IMR-90 (cell line): Measurements from ENCODE around the gene G6PC2. TPM values are rescaled to one million over a fixed set of nuclear protein-coding genes. Genes with fewer than 3 reads are reported as not detected.

Experiments used
- ATAC-seq: fragments of 200-7000 bp; cut with Tn5 transposase; 2 replicates; pipeline ENCODE4 v1.9.1; 2020; ENCODE audit warnings: low read depth, mild to moderate bottlenecking, moderate library complexity
- BruUV-seq: library from RNA; stranded (reverse); fragments of 400-500 nt; replicated peaks from 2 replicates; lab custom pipeline; 2021; lab: Mats Ljungman, UMichigan
- CTCF ChIA-PET: fragments of 300-600 bp; formaldehyde crosslinking; extraction: SDS; loops from one replicate; lab custom pipeline; 2021; ENCODE audit warnings: antibody characterized with exemption; lab: Yijun Ruan, JAX
- POLR2A ChIA-PET: fragments of 300-600 bp; sonication (Branson Sonifier 250); formaldehyde crosslinking; loops from one replicate; lab custom pipeline; 2022; ENCODE audit warnings: antibody characterized with exemption; ENCODE audit not compliant: unreplicated experiment; lab: Charles Lee
- DNase-seq: peaks from one replicate; pipeline ENCODE4 v3.0.0; 2013
- H2AFZ ChIP-seq: replicated peaks from 2 replicates; pipeline ENCODE3; 2013; ENCODE audit warnings: low read length, mild to moderate bottlenecking; ENCODE audit not compliant: poor library complexity
- H2AK5ac ChIP-seq: 2 replicates; pipeline ENCODE4 v1.6.1; 2013; ENCODE audit warnings: low read depth, low read length, inconsistent platforms
- H2AK9ac ChIP-seq: replicated peaks from 2 replicates; pipeline ENCODE3; 2013; ENCODE audit warnings: mild to moderate bottlenecking, low read depth, low read length, moderate library complexity; ENCODE audit not compliant: poor library complexity
- H2BK120ac ChIP-seq: 2 replicates; pipeline ENCODE4 v1.6.1; 2013; ENCODE audit warnings: low read depth, low read length, inconsistent platforms
- H2BK15ac ChIP-seq: 3 replicates; pipeline ENCODE4 v1.6.1; 2013; ENCODE audit warnings: low read depth, low read length, inconsistent platforms
- H2BK20ac ChIP-seq: 2 replicates; pipeline ENCODE4 v1.6.1; 2013; ENCODE audit warnings: low read depth, mild to moderate bottlenecking, inconsistent platforms, low read length, moderate library complexity
- H2BK5ac ChIP-seq: 2 replicates; pipeline ENCODE4 v1.6.1; 2013; ENCODE audit warnings: mild to moderate bottlenecking, low read depth, low read length, inconsistent platforms; ENCODE audit not compliant: poor library complexity, severe bottlenecking
- H3K14ac ChIP-seq: replicated peaks from 2 replicates; pipeline ENCODE4 v1.6.1; 2013; ENCODE audit warnings: low read depth, low read length, inconsistent platforms
- H3K18ac ChIP-seq: 2 replicates; pipeline ENCODE4 v1.6.1; 2013; ENCODE audit warnings: low read depth, low read length, control low read depth
- H3K23ac ChIP-seq: 2 replicates; pipeline ENCODE4 v1.6.1; 2013; ENCODE audit warnings: low read depth, low read length, inconsistent platforms
- H3K27ac ChIP-seq: 2 replicates; pipeline ENCODE4 v1.5.1; 2013; ENCODE audit warnings: mild to moderate bottlenecking, control low read depth, low read length; ENCODE audit not compliant: insufficient read depth
- H3K27me3 ChIP-seq: 2 replicates; pipeline ENCODE4 v1.6.1; 2013; ENCODE audit warnings: low read length; ENCODE audit not compliant: control insufficient read depth, insufficient read depth
- H3K36me3 ChIP-seq: 2 replicates; pipeline ENCODE4 v1.6.1; 2013; ENCODE audit warnings: low read length, mixed read lengths; ENCODE audit not compliant: control insufficient read depth, insufficient read depth
- H3K4ac ChIP-seq: 2 replicates; pipeline ENCODE4 v1.6.1; 2013; ENCODE audit warnings: low read depth, low read length, inconsistent platforms
- H3K4me1 ChIP-seq: 2 replicates; pipeline ENCODE4 v1.6.1; 2013; ENCODE audit warnings: low read length, mixed read lengths; ENCODE audit not compliant: control insufficient read depth, insufficient read depth
- H3K4me2 ChIP-seq: 2 replicates; pipeline ENCODE4 v1.6.1; 2013; ENCODE audit warnings: low read depth, mild to moderate bottlenecking, control low read depth, low read length, moderate library complexity
- H3K4me3 ChIP-seq: 2 replicates; pipeline ENCODE4 v1.5.1; 2013; ENCODE audit warnings: low read depth, mild to moderate bottlenecking, control low read depth, low read length, moderate library complexity; ENCODE audit not compliant: insufficient read depth
- H3K56ac ChIP-seq: 2 replicates; pipeline ENCODE4 v1.6.1; 2013; ENCODE audit warnings: low read length, inconsistent platforms; ENCODE audit not compliant: insufficient read depth; ENCODE audit errors: extremely low read depth
- H3K79me1 ChIP-seq, 2 experiments: 2 replicates each; pipeline ENCODE4 v1.6.1; 2013; ENCODE audit warnings: low read length in 2 of 2, inconsistent platforms in 1 of 2, low read depth in 1 of 2
- H3K9ac ChIP-seq: 2 replicates; pipeline ENCODE4 v1.6.1; 2013; ENCODE audit warnings: low read depth, low read length, control low read depth
- H3K9me1 ChIP-seq: 2 replicates; pipeline ENCODE4 v1.6.1; 2013; ENCODE audit warnings: low read length, inconsistent platforms; ENCODE audit not compliant: insufficient read depth
- H3K9me3 ChIP-seq: 2 replicates; pipeline ENCODE4 v1.6.1; 2013; ENCODE audit warnings: low read length; ENCODE audit not compliant: control insufficient read depth, insufficient read depth
- H4K20me1 ChIP-seq: 2 replicates; pipeline ENCODE4 v1.6.1; 2013; ENCODE audit warnings: low read length, inconsistent platforms; ENCODE audit not compliant: insufficient read depth
- H4K5ac ChIP-seq: 2 replicates; pipeline ENCODE4 v1.6.1; 2013; ENCODE audit warnings: mild to moderate bottlenecking, low read depth, low read length, control low read depth
- H4K8ac ChIP-seq, 2 experiments: 2 replicates each; pipeline ENCODE4 v1.6.1; 2013; ENCODE audit warnings: low read depth in 2 of 2, low read length in 2 of 2, control low read depth in 1 of 2, inconsistent platforms in 1 of 2
- H4K91ac ChIP-seq: 2 replicates; pipeline ENCODE4 v1.6.1; 2013; ENCODE audit warnings: low read depth, low read length, inconsistent platforms; ENCODE audit not compliant: insufficient read depth
- BHLHE40 ChIP-seq: fragments of 150-350 bp; IDR thresholded peaks from 2 replicates; pipeline ENCODE4 v1.6.1; 2016; ENCODE audit warnings: mild to moderate bottlenecking, low read depth, low read length
- CEBPB ChIP-seq: IDR thresholded peaks from 2 replicates; pipeline ENCODE4 v1.6.1; 2012; ENCODE audit warnings: low read depth, low read length, improper control_type of control experiment
- CHD1 ChIP-seq: IDR thresholded peaks from 2 replicates; pipeline ENCODE4 v1.6.1; 2012; ENCODE audit warnings: low read depth, low read length, improper control_type of control experiment
- FOS ChIP-seq: fragments of 150-350 bp; IDR thresholded peaks from 2 replicates; pipeline ENCODE4 v1.6.1; 2016; ENCODE audit warnings: low read depth, low read length
- MXI1 ChIP-seq: IDR thresholded peaks from 2 replicates; pipeline ENCODE4 v1.6.1; 2012; ENCODE audit warnings: low read depth, mild to moderate bottlenecking, low read length, moderate library complexity, borderline replicate concordance
- POLR2A ChIP-seq: IDR thresholded peaks from 2 replicates; pipeline ENCODE4 v1.6.1; 2012; ENCODE audit warnings: mild to moderate bottlenecking, low read depth, low read length
- RAD21 ChIP-seq: IDR thresholded peaks from 2 replicates; pipeline ENCODE4 v1.6.1; 2012; ENCODE audit warnings: low read length, improper control_type of control experiment
- RFX5 ChIP-seq: IDR thresholded peaks from 2 replicates; pipeline ENCODE4 v1.8.0; 2012; ENCODE audit warnings: low read depth, mild to moderate bottlenecking, low read length, moderate library complexity
- SMC3 ChIP-seq: fragments of 150-350 bp; IDR thresholded peaks from 2 replicates; pipeline ENCODE4 v1.6.1; 2016; ENCODE audit warnings: low read depth, mild to moderate bottlenecking, antibody characterized with exemption, low read length, moderate library complexity
- WGBS, 2 experiments: methylation state at CpG; one replicate each; pipeline versions ENCODE4 v1.1.5 to v1.1.7; 2013; ENCODE audit warnings: missing lambda C conversion rate in 2 of 2; ENCODE audit not compliant: insufficient read length in 1 of 2; ENCODE audit errors: extremely low coverage in 2 of 2; 5-methylcytosine and 5-hydroxymethylcytosine counted together
- dilution Hi-C: fragments of 300-500 bp; cut with HindIII; formaldehyde crosslinking; loops from one replicate; pipeline ENCODE4 v1.14.3; 2018; ENCODE audit warnings: low sequenced_read_pairs; ENCODE audit not compliant: unreplicated experiment
- in situ Hi-C: fragments of 300-500 bp; cut with MboI; formaldehyde crosslinking; loops from 3 replicates; pipeline ENCODE4 v1.14.3; 2019; ENCODE audit warnings: low sequenced_read_pairs, inconsistent platforms, mixed read lengths
- intact Hi-C: fragments of 100-400 bp; cut with micrococcal nuclease; formaldehyde crosslinking; loops from 2 replicates; pipeline ENCODE4 v1.10.0; 2022
- polyA plus RNA-seq, 3 experiments: library from polyadenylated mRNA; depleted of rRNA; stranded (reverse); fragments of >200 nt; gene quantifications; 2 replicates each; pipeline ENCODE4 v1.2.3, GENCODE V29; 2012; ENCODE audit warnings: low replicate concordance in 1 of 3
- total RNA-seq: library from RNA; depleted of rRNA; stranded (reverse); fragments of >200 nt; gene quantifications from 2 replicates; pipeline ENCODE4 v1.2.3, GENCODE V29; 2012
- TF ChIP-seq, protein P1 (sequence below): conservative IDR thresholded peaks from 2 replicates; pipeline ENCODE4 v1.5.1; 2012; ENCODE audit warnings: mild to moderate bottlenecking, low read depth, low read length, improper control_type of control experiment
- TF ChIP-seq, protein P2 (sequence below): fragments of 150-350 bp; IDR thresholded peaks from 2 replicates; pipeline ENCODE4 v1.6.1; 2016; ENCODE audit warnings: low read depth, mild to moderate bottlenecking, low read length, moderate library complexity, borderline replicate concordance

Gene G6PC2
- total and polyA plus RNA-seq, 2 of the 4 experiments (the other 2 are of a cell fraction): not detected

DNA sequence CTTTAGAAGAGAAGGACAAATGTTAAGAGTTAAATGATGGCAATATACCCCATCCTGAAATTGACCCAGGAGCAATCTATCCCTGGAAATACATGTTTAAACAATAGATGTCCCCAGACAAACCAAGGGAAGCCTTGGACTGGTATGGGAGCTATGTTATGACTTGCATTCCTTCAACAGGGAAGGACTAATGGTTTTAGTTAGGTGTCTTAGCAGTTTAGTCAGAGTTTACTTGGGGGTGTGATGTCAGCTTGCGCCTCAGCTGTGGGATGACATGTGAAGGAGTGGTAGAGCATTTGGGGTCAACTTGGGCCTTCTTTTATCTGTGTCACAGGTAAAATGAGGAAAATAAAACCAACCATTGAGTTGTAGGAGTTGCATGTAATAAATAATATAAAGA is 47.6 kb upstream of the G6PC2 start:
- Histone ChIP-seq H3K79me1 (no peaks in the 10 kb centered on the region), H3K9ac (no peak overlapping the region), H2AK5ac (no peak overlapping the region), H3K56ac (no peak overlapping the region), H3K23ac (no peak overlapping the region), H3K9me3 (no peaks in the 10 kb centered on the region), H3K27ac (no peak overlapping the region), H4K5ac (no peak overlapping the region), H3K4me1 (no peaks in the 10 kb centered on the region), H2BK120ac (no peak overlapping the region), H2BK5ac (no peak overlapping the region), H2AFZ (no peak overlapping the region), H3K27me3 (no peaks in the 10 kb centered on the region), H3K14ac (no peak overlapping the region), H3K4me3 (no peak overlapping the region), H4K91ac (no peak overlapping the region), H3K18ac (no peak overlapping the region), H2BK20ac (no peak overlapping the region), H4K8ac (no peak overlapping the region), H2AK9ac (no peak overlapping the region), H3K4me2 (no peak overlapping the region), H3K4ac (no peak overlapping the region), H2BK15ac (no peak overlapping the region), H4K20me1 (no peaks in the 10 kb centered on the region), H3K9me1 (no peaks in the 10 kb centered on the region), H3K36me3 (no peaks in the 10 kb centered on the region)
- intact Hi-C loops: no loop called here
- no TSS peak for BruUV-seq
- ChIA-PET POLR2A (no interaction called here), CTCF (no interaction called here)
- dilution Hi-C loops: no loop called here
- in situ Hi-C loops: no loop called here
- no peak for TF ChIP-seq CHD1
- TF ChIP-seq POLR2A: no peak
- no peak for TF ChIP-seq CEBPB
- no peak for TF ChIP-seq MXI1
- TF ChIP-seq RFX5: no peak
- TF ChIP-seq, protein P1, sequence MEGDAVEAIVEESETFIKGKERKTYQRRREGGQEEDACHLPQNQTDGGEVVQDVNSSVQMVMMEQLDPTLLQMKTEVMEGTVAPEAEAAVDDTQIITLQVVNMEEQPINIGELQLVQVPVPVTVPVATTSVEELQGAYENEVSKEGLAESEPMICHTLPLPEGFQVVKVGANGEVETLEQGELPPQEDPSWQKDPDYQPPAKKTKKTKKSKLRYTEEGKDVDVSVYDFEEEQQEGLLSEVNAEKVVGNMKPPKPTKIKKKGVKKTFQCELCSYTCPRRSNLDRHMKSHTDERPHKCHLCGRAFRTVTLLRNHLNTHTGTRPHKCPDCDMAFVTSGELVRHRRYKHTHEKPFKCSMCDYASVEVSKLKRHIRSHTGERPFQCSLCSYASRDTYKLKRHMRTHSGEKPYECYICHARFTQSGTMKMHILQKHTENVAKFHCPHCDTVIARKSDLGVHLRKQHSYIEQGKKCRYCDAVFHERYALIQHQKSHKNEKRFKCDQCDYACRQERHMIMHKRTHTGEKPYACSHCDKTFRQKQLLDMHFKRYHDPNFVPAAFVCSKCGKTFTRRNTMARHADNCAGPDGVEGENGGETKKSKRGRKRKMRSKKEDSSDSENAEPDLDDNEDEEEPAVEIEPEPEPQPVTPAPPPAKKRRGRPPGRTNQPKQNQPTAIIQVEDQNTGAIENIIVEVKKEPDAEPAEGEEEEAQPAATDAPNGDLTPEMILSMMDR: no peak
- TF ChIP-seq, protein P2, sequence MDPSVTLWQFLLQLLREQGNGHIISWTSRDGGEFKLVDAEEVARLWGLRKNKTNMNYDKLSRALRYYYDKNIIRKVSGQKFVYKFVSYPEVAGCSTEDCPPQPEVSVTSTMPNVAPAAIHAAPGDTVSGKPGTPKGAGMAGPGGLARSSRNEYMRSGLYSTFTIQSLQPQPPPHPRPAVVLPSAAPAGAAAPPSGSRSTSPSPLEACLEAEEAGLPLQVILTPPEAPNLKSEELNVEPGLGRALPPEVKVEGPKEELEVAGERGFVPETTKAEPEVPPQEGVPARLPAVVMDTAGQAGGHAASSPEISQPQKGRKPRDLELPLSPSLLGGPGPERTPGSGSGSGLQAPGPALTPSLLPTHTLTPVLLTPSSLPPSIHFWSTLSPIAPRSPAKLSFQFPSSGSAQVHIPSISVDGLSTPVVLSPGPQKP: no peak
- no peak for TF ChIP-seq RAD21
- TF ChIP-seq SMC3: no peak
- no peak for TF ChIP-seq FOS
- TF ChIP-seq BHLHE40: no peak
- DNase-seq: no peak
- WGBS, 2 experiments: no CpG with 5 or more reads among the region's 1 CpG
- no peak for ATAC-seq
